IMR-90 (cell line): Measurements from ENCODE around the gene TRAF7. TPM values are rescaled to one million over a fixed set of nuclear protein-coding genes. Genes with fewer than 3 reads are reported as not detected.

ENCODE experiments used
- ATAC-seq: fragments of 200-7000 bp; cut with Tn5 transposase; 2 replicates; pipeline ENCODE4 v1.9.1; 2020; ENCODE audit warnings: low read depth, mild to moderate bottlenecking, moderate library complexity
- BruUV-seq: library from RNA; stranded (reverse); fragments of 400-500 nt; replicated peaks from 2 replicates; lab custom pipeline; 2021; lab: Mats Ljungman, UMichigan
- CTCF ChIA-PET: fragments of 300-600 bp; formaldehyde crosslinking; extraction: SDS; loops from one replicate; lab custom pipeline; 2021; ENCODE audit warnings: antibody characterized with exemption; lab: Yijun Ruan, JAX
- POLR2A ChIA-PET: fragments of 300-600 bp; sonication (Branson Sonifier 250); formaldehyde crosslinking; loops from one replicate; lab custom pipeline; 2022; ENCODE audit warnings: antibody characterized with exemption; ENCODE audit not compliant: unreplicated experiment; lab: Charles Lee
- DNase-seq: peaks from one replicate; pipeline ENCODE4 v3.0.0; 2013
- H2AFZ ChIP-seq: replicated peaks from 2 replicates; pipeline ENCODE3; 2013; ENCODE audit warnings: low read length, mild to moderate bottlenecking; ENCODE audit not compliant: poor library complexity
- H2AK5ac ChIP-seq: 2 replicates; pipeline ENCODE4 v1.6.1; 2013; ENCODE audit warnings: low read depth, low read length, inconsistent platforms
- H2AK9ac ChIP-seq: replicated peaks from 2 replicates; pipeline ENCODE3; 2013; ENCODE audit warnings: mild to moderate bottlenecking, low read depth, low read length, moderate library complexity; ENCODE audit not compliant: poor library complexity
- H2BK120ac ChIP-seq: 2 replicates; pipeline ENCODE4 v1.6.1; 2013; ENCODE audit warnings: low read depth, low read length, inconsistent platforms
- H2BK15ac ChIP-seq: 3 replicates; pipeline ENCODE4 v1.6.1; 2013; ENCODE audit warnings: low read depth, low read length, inconsistent platforms
- H2BK20ac ChIP-seq: 2 replicates; pipeline ENCODE4 v1.6.1; 2013; ENCODE audit warnings: low read depth, mild to moderate bottlenecking, inconsistent platforms, low read length, moderate library complexity
- H2BK5ac ChIP-seq: 2 replicates; pipeline ENCODE4 v1.6.1; 2013; ENCODE audit warnings: mild to moderate bottlenecking, low read depth, low read length, inconsistent platforms; ENCODE audit not compliant: poor library complexity, severe bottlenecking
- H3K14ac ChIP-seq: replicated peaks from 2 replicates; pipeline ENCODE4 v1.6.1; 2013; ENCODE audit warnings: low read depth, low read length, inconsistent platforms
- H3K18ac ChIP-seq: 2 replicates; pipeline ENCODE4 v1.6.1; 2013; ENCODE audit warnings: low read depth, low read length, control low read depth
- H3K23ac ChIP-seq: 2 replicates; pipeline ENCODE4 v1.6.1; 2013; ENCODE audit warnings: low read depth, low read length, inconsistent platforms
- H3K27ac ChIP-seq: 2 replicates; pipeline ENCODE4 v1.5.1; 2013; ENCODE audit warnings: mild to moderate bottlenecking, control low read depth, low read length; ENCODE audit not compliant: insufficient read depth
- H3K27me3 ChIP-seq: 2 replicates; pipeline ENCODE4 v1.6.1; 2013; ENCODE audit warnings: low read length; ENCODE audit not compliant: control insufficient read depth, insufficient read depth
- H3K36me3 ChIP-seq: 2 replicates; pipeline ENCODE4 v1.6.1; 2013; ENCODE audit warnings: low read length, mixed read lengths; ENCODE audit not compliant: control insufficient read depth, insufficient read depth
- H3K4ac ChIP-seq: 2 replicates; pipeline ENCODE4 v1.6.1; 2013; ENCODE audit warnings: low read depth, low read length, inconsistent platforms
- H3K4me1 ChIP-seq: 2 replicates; pipeline ENCODE4 v1.6.1; 2013; ENCODE audit warnings: low read length, mixed read lengths; ENCODE audit not compliant: control insufficient read depth, insufficient read depth
- H3K4me2 ChIP-seq: 2 replicates; pipeline ENCODE4 v1.6.1; 2013; ENCODE audit warnings: low read depth, mild to moderate bottlenecking, control low read depth, low read length, moderate library complexity
- H3K4me3 ChIP-seq: 2 replicates; pipeline ENCODE4 v1.5.1; 2013; ENCODE audit warnings: low read depth, mild to moderate bottlenecking, control low read depth, low read length, moderate library complexity; ENCODE audit not compliant: insufficient read depth
- H3K56ac ChIP-seq: 2 replicates; pipeline ENCODE4 v1.6.1; 2013; ENCODE audit warnings: low read length, inconsistent platforms; ENCODE audit not compliant: insufficient read depth; ENCODE audit errors: extremely low read depth
- H3K79me1 ChIP-seq, 2 experiments: 2 replicates each; pipeline ENCODE4 v1.6.1; 2013; ENCODE audit warnings: low read length in 2 of 2, inconsistent platforms in 1 of 2, low read depth in 1 of 2
- H3K9ac ChIP-seq: 2 replicates; pipeline ENCODE4 v1.6.1; 2013; ENCODE audit warnings: low read depth, low read length, control low read depth
- H3K9me1 ChIP-seq: 2 replicates; pipeline ENCODE4 v1.6.1; 2013; ENCODE audit warnings: low read length, inconsistent platforms; ENCODE audit not compliant: insufficient read depth
- H3K9me3 ChIP-seq: 2 replicates; pipeline ENCODE4 v1.6.1; 2013; ENCODE audit warnings: low read length; ENCODE audit not compliant: control insufficient read depth, insufficient read depth
- H4K20me1 ChIP-seq: 2 replicates; pipeline ENCODE4 v1.6.1; 2013; ENCODE audit warnings: low read length, inconsistent platforms; ENCODE audit not compliant: insufficient read depth
- H4K5ac ChIP-seq: 2 replicates; pipeline ENCODE4 v1.6.1; 2013; ENCODE audit warnings: mild to moderate bottlenecking, low read depth, low read length, control low read depth
- H4K8ac ChIP-seq, 2 experiments: 2 replicates each; pipeline ENCODE4 v1.6.1; 2013; ENCODE audit warnings: low read depth in 2 of 2, low read length in 2 of 2, control low read depth in 1 of 2, inconsistent platforms in 1 of 2
- H4K91ac ChIP-seq: 2 replicates; pipeline ENCODE4 v1.6.1; 2013; ENCODE audit warnings: low read depth, low read length, inconsistent platforms; ENCODE audit not compliant: insufficient read depth
- CHD1 ChIP-seq: IDR thresholded peaks from 2 replicates; pipeline ENCODE4 v1.6.1; 2012; ENCODE audit warnings: low read depth, low read length, improper control_type of control experiment
- MAFK ChIP-seq: IDR thresholded peaks from 2 replicates; pipeline ENCODE4 v1.6.1; 2012; ENCODE audit warnings: low read depth, low read length, improper control_type of control experiment
- MAZ ChIP-seq: IDR thresholded peaks from 2 replicates; pipeline ENCODE4 v1.6.1; 2012; ENCODE audit warnings: low read depth, mild to moderate bottlenecking, low read length, improper control_type of control experiment, moderate library complexity, borderline replicate concordance
- MXI1 ChIP-seq: IDR thresholded peaks from 2 replicates; pipeline ENCODE4 v1.6.1; 2012; ENCODE audit warnings: low read depth, mild to moderate bottlenecking, low read length, moderate library complexity, borderline replicate concordance
- POLR2A ChIP-seq: IDR thresholded peaks from 2 replicates; pipeline ENCODE4 v1.6.1; 2012; ENCODE audit warnings: mild to moderate bottlenecking, low read depth, low read length
- RAD21 ChIP-seq: IDR thresholded peaks from 2 replicates; pipeline ENCODE4 v1.6.1; 2012; ENCODE audit warnings: low read length, improper control_type of control experiment
- RCOR1 ChIP-seq: IDR thresholded peaks from 2 replicates; pipeline ENCODE4 v1.6.1; 2012; ENCODE audit warnings: mild to moderate bottlenecking, low read length, improper control_type of control experiment; ENCODE audit not compliant: insufficient replicate concordance
- RFX5 ChIP-seq: IDR thresholded peaks from 2 replicates; pipeline ENCODE4 v1.8.0; 2012; ENCODE audit warnings: low read depth, mild to moderate bottlenecking, low read length, moderate library complexity
- WGBS, 2 experiments: methylation state at CpG; one replicate each; pipeline versions ENCODE4 v1.1.5 to v1.1.7; 2013; ENCODE audit warnings: missing lambda C conversion rate in 2 of 2; ENCODE audit not compliant: insufficient read length in 1 of 2; ENCODE audit errors: extremely low coverage in 2 of 2; 5-methylcytosine and 5-hydroxymethylcytosine counted together
- dilution Hi-C: fragments of 300-500 bp; cut with HindIII; formaldehyde crosslinking; loops from one replicate; pipeline ENCODE4 v1.14.3; 2018; ENCODE audit warnings: low sequenced_read_pairs; ENCODE audit not compliant: unreplicated experiment
- in situ Hi-C: fragments of 300-500 bp; cut with MboI; formaldehyde crosslinking; loops from 3 replicates; pipeline ENCODE4 v1.14.3; 2019; ENCODE audit warnings: low sequenced_read_pairs, inconsistent platforms, mixed read lengths
- intact Hi-C: fragments of 100-400 bp; cut with micrococcal nuclease; formaldehyde crosslinking; loops from 2 replicates; pipeline ENCODE4 v1.10.0; 2022
- polyA plus RNA-seq, 3 experiments: library from polyadenylated mRNA; depleted of rRNA; stranded (reverse); fragments of >200 nt; gene quantifications; 2 replicates each; pipeline ENCODE4 v1.2.3, GENCODE V29; 2012; ENCODE audit warnings: low replicate concordance in 1 of 3
- total RNA-seq: library from RNA; depleted of rRNA; stranded (reverse); fragments of >200 nt; gene quantifications from 2 replicates; pipeline ENCODE4 v1.2.3, GENCODE V29; 2012

The TRAF7 gene
- total and polyA plus RNA-seq, 2 of the 4 experiments (the other 2 are of a cell fraction): 29.6 to 52.6 TPM

DNA sequence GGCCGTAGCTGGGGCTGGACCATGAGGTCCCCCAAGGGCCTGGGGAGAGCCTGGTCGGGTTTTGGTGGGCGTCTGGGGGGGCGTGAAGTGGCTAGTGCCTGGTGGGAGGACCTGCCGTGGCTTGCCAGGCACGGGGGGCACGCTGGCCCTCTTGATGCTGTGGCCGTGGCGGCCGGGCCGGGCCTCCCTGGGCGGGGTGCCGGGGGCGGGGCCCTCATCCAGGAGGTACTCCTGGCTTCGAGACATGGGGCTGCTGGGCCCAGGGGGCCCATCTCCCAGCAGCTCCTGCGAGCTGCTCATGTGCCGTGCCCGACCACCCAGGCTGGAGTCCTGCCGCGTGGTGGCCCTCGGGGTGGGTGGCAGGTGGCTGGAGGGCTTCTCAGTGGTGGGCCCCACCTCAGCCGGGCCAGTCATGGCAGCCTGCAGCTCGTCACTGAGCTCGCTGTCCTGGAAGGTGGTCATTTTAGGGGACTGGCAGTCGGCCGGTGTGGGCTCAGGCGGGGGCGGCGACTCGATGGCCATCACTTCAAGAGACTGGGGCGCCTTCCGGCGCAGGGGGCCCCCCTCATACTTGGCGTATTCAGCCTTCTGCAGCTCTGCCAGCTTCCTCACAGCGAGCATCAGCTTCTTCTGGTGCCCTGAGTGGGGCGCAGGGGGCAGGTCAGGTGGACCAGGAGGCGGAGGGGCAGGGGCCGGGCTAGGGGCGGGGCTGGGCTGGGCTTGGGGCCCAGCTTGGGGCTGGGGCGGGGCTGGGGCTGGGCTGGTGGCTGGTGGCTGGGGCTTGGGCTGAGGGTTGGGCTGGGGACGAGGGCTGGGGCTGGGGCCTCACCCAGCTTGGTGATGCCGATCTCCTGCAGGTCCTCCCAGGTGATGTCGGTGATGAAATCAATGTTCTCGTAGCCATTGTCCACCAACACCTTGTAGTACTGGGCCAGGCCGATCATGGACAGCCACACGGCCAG lies 25.7 kb downstream of the TRAF7 start:
- H3K4me2 ChIP-seq: no peak overlapping the region
- H4K8ac ChIP-seq: no peak overlapping the region
- no peaks in the 10 kb centered on the region for H3K4me1 ChIP-seq
- H2BK15ac ChIP-seq: no peak overlapping the region
- H3K14ac ChIP-seq: no peak overlapping the region
- no peaks in the 10 kb centered on the region for H3K79me1 ChIP-seq
- no peak overlapping the region for H2BK5ac ChIP-seq
- TF ChIP-seq RAD21 (no peak), CHD1 (no peak), RFX5 (no peak), RCOR1 (no peak), MXI1 (no peak), POLR2A (no peak), MAFK (no peak), MAZ (no peak)
- H3K23ac ChIP-seq: no peak overlapping the region
- in situ Hi-C loops: no loop called here
- no peaks in the 10 kb centered on the region; the same call in 1 of the 2 replicates for H3K27me3 ChIP-seq
- H2BK20ac ChIP-seq: no peak overlapping the region
- ATAC-seq: no peak
- no peak for DNase-seq
- no peak overlapping the region for H3K18ac ChIP-seq
- H2AK5ac ChIP-seq: no peak overlapping the region
- POLR2A ChIA-PET: interaction anchor here (0.6 kb wide), 1 partner anchor 33 kb away, joined by 3 read pairs; no protein-coding TSS in a partner anchor
- H4K20me1 ChIP-seq: peaks cover 7% of the 10 kb centered on the region; the same call in 1 of the 2 replicates
- H3K9me3 ChIP-seq: no peaks in the 10 kb centered on the region
- dilution Hi-C loops: no loop called here
- intact Hi-C loops: no loop called here
- WGBS, 2 experiments: 91% methylated on average over 21 of the region's 46 CpGs; no CpG with 5 or more reads in 1 of the 2 experiments
- H4K5ac ChIP-seq: no peak overlapping the region
- no peak overlapping the region for H2AFZ ChIP-seq
- no peak overlapping the region for H3K9ac ChIP-seq
- no peak overlapping the region for H3K27ac ChIP-seq
- CTCF ChIA-PET: no interaction called here
- peaks cover 14% of the 10 kb centered on the region; the same call in 1 of the 2 replicates for H3K36me3 ChIP-seq
- H2AK9ac ChIP-seq: no peak overlapping the region
- H3K4ac ChIP-seq: no peak overlapping the region
- H3K9me1 ChIP-seq: peaks cover 3% of the 10 kb centered on the region; the same call in 1 of the 2 replicates
- no peak overlapping the region for H3K56ac ChIP-seq
- no peak overlapping the region for H4K91ac ChIP-seq
- no peak overlapping the region for H3K4me3 ChIP-seq
- H2BK120ac ChIP-seq: no peak overlapping the region
- BruUV-seq: no TSS peak
